HG03469 (cell line): ENCODE results near the gene CA5A.
A peak's percentile ranks its signal among the peaks of the same experiment; 100 is the strongest.
"Not testable (repeated sequence)": the region's sequence is repeated elsewhere in the genome, so short reads cannot be mapped to it uniquely, and the experiment has no call there.

Experiments used
- ATAC-seq: cut with Tn5 transposase; IDR thresholded peaks from one replicate; pipeline ENCODE4 v1.9.1; 2021; ENCODE audit warnings: mild to moderate bottlenecking, moderate library complexity, moderate number of reproducible peaks; ENCODE audit not compliant: unreplicated experiment

Gene CA5A

GRCh38 chr16:87870418-87871291 lies 65.7 kb downstream of the CA5A start:
- ATAC-seq = not testable (repeated sequence)

- ATAC-seq = not testable (repeated sequence)
Measured at GRCh38 chr16:87869879-87870417, 66.4 kb downstream of the CA5A start.

GRCh38 chr16:87869061-87869878 lies 67.1 kb downstream of the CA5A start, which contains the start of gene SLC7A5:
Gene SLC7A5 (minus strand): TSS chr16:87869507. CDS start chr16:87869422, 85 bp downstream.
- peak; percentile 37 for ATAC-seq

DNA sequence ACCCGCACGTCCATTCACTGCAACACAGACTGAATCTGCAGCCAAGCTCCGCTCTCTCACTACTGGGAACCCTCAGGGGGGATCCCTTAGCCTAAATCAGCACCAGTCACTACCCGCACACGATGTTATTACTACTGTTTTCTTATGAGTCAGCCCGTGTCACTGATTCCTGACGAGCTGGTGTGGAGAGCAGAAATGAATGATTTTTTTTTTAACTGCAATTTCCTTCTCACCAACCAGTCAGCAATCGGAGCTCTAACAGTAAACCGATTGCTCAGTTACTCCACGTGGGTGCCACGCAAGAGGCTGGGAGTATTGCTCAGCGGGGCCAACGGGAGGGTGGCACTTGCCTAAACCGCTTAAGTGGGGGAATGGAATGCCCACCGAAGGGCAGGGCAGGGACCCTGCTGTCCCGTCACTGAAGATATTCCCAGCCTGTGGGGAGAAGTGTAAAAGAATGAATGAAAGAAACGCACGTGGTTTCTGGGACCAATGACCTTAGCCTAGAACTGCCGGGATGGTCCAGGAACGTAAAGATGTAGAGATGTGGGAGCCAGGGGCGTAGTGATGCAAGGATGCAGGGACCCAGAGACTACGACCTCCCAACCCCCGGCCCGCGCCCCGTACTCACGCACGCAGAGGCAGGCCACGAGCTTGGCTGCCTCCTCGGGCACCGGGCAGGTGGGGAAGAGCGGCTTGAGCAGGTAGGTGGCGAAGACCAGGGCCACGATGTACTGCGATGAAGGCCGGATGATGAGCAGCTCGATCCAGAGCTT lies 67.9 kb downstream of the CA5A start:
- ATAC-seq = not testable (repeated sequence)

DNA sequence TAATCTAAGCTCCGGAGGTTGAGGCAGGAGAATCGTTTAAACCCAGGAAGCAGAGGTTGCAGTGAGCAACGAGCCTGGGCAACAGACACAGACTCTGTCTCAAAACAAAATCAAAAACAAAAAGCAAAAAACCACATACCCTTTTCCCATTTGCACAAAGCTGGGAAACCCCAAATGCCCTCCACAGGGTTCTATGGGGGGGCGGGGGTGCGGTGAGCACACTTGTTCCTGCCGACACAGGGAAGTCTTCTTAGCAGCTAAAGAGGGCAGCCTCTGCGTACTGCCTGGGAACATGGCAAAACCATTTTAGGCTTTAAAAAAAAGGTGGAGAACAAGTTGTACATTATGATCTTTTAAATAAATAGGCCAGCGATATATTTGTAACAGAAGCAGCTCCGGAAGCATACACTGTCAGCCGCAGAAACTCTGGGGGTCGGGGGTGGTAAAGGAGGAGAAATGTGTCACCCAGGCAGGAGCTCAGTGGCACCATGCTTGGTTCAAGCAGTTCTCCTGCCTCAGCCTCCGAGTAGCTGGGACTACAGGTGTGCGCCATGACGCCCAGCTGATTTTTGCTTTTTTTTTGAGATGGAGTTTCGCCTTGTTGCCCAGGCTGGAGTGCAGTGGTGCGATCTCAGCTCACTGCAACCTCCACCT lies 70.3 kb downstream of the CA5A start:
- ATAC-seq = not testable (repeated sequence)

DNA sequence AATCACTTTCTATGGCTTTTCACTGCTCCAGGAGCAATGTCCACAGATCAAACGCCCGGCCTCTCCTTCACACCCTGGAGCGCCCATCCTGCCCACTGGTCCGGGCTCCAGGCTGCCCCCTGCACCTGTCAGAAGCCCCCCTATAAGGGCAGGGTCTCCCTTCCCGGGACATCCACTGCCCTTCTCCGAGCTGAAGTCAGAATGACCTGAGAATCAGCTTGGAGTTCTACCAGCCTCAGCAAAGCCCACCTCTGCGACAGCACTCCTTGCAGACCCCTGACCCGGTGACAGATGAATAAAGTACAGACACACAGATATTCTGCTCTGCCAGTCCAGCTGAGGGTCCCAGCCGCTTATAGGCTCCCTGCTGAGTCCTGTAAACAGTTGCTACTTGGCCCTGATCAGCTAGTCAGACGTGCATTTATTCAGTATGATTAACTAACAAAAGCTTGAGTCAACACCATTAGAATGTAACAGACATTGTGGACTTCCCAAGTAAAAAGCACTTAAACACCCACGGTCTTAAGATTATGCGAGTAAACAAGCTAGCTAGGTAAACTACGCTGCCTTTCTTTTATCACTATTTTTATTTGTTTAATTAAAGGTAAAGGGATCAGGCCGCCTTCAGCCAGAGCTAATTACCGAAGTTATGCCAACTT lies 71.9 kb downstream of the CA5A start:
- ATAC-seq = no peak

DNA sequence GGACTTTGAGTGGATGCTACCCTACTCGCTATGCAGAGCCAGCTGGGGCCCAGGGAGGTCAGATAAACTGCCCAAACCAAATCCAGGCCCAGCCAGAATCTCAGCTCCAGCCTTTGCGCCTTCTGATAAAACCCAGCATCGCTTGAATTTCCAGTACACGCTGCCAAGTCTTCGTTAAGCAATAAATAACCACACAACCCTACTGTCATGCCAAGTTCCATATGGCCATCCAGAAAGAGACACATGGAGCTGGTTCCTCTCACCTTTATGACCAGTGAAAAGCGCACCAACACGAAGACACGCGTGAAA lies 73.0 kb downstream of the CA5A start:
- ATAC-seq = not testable (repeated sequence)

GRCh38 chr16:87862597-87863326 lies 73.6 kb downstream of the CA5A start:
- ATAC-seq = not testable (repeated sequence)

DNA sequence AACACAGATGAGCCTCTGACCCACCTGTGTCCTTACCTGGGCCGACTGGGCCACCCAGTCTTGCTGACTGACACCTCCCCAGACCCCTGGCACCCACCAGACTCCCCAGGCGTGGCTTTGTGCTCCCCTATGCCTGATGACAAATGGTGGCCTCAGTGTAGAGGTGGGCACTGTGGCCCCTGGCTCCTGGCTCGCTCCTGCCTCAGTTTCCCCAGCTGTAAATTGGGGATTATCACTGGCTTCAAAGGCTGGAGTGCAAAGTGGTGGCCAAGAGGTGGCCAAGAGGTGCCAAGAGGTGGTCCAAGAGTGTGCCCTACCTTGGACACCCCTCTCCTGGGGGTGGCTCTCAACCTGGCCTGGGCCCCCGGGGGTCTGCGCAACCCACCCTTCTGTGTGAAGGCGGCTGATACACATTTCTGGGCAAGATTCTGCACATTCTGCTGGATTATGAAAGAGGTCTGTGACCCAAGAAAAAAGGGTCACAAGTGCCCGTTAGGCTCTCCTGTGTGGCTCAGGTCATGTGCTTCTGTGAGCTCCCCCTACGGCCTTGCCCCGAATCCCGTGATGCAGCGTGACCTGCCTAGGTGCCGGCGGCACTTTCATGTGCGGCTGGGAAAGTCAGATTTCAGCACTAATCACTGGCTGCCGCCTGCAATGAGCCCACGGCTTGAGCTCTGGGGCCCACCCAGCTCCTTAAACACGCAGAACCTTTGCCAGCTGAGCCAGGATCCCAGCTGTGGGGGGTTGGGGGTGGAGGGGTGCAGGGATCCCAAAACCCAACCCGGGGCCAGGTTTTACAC lies 74.8 kb downstream of the CA5A start:
- not testable (repeated sequence) for ATAC-seq

DNA sequence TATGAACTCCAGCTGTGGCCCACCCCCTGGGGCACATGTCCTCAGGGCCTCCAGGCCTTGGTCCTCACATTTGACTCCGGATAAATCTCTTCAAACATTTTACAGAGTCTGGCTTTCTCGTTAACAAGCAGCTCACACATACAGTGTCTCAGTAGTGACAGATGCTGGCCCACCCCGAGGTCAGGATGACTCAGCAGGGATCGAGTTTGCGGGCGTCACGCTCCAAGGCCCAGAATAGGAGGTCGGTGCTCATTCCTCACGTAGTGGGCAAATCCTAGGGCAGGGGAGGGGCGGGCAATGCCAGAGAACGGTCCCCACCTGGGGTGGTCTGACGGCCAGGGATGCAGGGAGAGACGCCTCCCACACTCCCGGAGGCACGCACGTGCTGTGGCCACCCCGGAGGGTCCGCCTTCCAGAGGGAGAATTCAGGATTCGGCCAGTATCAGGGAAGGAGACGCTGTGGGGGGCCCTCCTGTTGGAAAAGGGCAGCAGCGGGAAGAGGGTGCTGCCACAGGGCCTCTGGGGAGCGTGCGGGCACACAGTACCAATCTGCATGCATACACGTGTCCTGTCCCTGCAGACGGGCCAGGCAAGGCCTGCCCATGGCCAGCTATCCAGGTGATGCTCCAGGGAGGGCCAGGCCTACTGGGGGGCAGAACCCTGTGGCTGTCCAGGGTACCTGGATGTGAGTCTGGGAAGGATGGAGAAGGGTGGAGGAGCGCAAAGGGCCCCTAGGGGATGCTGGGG lies 75.6 kb downstream of the CA5A start:
- no peak for ATAC-seq

DNA sequence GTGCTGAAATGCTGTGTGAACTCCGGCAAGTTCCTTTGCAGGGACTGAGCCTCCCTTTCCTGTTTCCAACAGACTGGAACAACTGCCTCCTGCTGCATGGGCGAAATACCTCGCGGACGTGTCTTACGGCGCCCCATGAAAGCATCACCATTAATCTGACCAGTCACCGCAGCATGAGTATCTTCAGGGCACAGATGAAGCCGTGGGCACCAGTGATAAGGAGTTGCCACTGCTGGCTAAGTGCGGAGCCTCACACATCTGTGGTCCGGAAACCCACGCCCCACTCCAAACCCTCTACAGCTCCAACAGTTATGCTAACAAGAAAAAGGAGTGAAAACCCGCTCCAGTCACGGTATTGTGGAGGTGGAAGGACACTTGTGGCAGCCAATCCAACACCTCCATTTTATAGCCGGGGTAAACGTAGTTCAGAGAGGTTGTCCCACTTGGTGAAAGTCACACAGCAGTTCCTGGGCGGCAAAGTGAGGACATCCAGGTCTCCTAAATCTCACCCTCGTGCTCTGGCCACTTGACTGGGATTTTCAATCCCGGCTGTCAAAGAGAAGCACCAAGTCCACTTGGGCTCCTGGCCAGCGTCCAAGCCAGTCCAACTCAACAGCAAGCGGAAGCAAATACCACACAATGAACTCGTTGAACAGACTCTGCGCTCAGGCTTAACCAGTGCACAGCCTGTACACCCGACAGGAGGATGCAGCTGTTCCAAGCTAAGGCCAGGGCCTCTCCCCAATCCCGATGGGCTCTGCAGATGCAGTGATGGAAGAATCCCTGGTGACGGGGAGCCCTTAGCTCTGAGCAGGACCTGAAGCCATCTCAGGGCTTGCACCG lies 78.0 kb downstream of the CA5A start:
- ATAC-seq = not testable (repeated sequence)

GRCh38 chr16:87856791-87857228 lies 79.5 kb downstream of the CA5A start:
- ATAC-seq = no peak

GRCh38 chr16:87855852-87856715 lies 80.2 kb downstream of the CA5A start:
- no peak for ATAC-seq

DNA sequence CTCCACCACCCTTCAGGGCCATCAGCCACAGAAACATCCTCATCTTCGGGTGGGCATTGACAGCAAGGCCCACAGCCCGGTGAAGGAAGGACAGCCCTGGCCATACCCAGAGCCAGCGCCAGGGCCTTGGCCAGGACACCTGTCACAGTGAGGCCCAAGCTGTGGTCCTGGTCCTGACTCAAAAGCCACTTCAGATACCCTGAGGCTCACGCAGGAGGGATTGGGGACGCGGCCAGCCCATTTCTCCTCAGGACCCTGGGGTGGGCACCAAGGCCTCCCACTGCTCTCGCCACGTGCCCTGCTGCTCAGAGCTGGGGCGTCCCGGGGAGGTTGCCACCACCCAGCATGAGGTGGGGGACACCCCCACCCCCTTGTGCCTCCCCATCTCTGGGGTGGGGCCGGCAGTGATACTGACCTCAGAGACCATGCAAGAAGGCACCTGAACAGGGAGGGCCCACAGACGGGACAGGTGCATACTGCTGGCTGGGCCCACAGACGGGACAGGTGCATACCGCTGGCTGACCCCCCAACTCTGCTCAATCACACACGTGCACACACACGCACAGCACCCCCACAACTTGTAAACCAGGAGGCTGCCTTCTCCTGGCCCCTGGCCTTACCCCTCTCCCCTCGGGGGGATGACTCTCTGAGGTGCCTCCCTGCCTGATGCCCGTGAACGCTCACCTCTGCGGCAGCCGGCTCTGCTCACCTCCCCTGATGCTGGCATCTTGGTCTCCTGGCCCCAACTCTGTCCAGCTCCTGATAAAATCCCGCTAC lies 81.2 kb downstream of the CA5A start:
- no peak for ATAC-seq
